ENCODE measurements around the gene MYO1D. TPM values are rescaled to one million over a fixed set of nuclear protein-coding genes. Genes with fewer than 3 reads are reported as not detected.

The MYO1D gene
- total RNA-seq, 1 donor from 2014 or later, result 27.7 TPM

GRCh38 chr17:32558997-32559650 is 317.8 kb downstream of the MYO1D start:
- TF ChIP-seq, protein P1, sequence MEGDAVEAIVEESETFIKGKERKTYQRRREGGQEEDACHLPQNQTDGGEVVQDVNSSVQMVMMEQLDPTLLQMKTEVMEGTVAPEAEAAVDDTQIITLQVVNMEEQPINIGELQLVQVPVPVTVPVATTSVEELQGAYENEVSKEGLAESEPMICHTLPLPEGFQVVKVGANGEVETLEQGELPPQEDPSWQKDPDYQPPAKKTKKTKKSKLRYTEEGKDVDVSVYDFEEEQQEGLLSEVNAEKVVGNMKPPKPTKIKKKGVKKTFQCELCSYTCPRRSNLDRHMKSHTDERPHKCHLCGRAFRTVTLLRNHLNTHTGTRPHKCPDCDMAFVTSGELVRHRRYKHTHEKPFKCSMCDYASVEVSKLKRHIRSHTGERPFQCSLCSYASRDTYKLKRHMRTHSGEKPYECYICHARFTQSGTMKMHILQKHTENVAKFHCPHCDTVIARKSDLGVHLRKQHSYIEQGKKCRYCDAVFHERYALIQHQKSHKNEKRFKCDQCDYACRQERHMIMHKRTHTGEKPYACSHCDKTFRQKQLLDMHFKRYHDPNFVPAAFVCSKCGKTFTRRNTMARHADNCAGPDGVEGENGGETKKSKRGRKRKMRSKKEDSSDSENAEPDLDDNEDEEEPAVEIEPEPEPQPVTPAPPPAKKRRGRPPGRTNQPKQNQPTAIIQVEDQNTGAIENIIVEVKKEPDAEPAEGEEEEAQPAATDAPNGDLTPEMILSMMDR (IDR thresholded peaks at IDR 0.05), result no peak
- POLR2A ChIA-PET, result interaction anchor here (1.2 to 1.6 kb wide), 3 partner anchors 36 to 73 kb away, joined by 3 to 16 read pairs (median 5); no protein-coding TSS in a partner anchor
- ATAC-seq (ENCODE audit: low read depth) (peak; percentile 64), DNase-seq (no peak)
- Mint-ChIP-seq H3K36me3 (ENCODE audit: low read depth) (no peaks in the 10 kb centered on the region), H3K27ac (peak overlapping the region; percentile 86), H3K4me3 (peak overlapping the region; percentile 48), H3K27me3 (no peaks in the 10 kb centered on the region), H3K9me3 (no peaks in the 10 kb centered on the region), H3K4me1 (peaks cover 38% of the 10 kb centered on the region)
- intact Hi-C loops (cut with micrococcal nuclease), result loop anchor here (1.0 to 5.0 kb wide), 4 partner anchors 35 to 72 kb away; partner anchors contain the start of gene CDK5R1
- CTCF ChIA-PET, result interaction anchor here (1.0 to 1.5 kb wide), 3 partner anchors 35 to 97 kb away, joined by 3 to 8 read pairs (median 4); no protein-coding TSS in a partner anchor

GRCh38 chr17:32558326-32558955 is 318.5 kb downstream of the MYO1D start:
- no peaks in the 10 kb centered on the region for H3K27me3 Mint-ChIP-seq
- no peak for DNase-seq
- peak overlapping the region; percentile 48 for H3K4me3 Mint-ChIP-seq
- TF ChIP-seq, protein P1 (IDR thresholded peaks at IDR 0.05), result no peak
- no peaks in the 10 kb centered on the region for H3K9me3 Mint-ChIP-seq
- intact Hi-C loops (cut with micrococcal nuclease), result loop anchor here (1.0 to 5.0 kb wide), 4 partner anchors 34 to 72 kb away; partner anchors contain the start of gene CDK5R1
- peaks cover 42% of the 10 kb centered on the region for H3K4me1 Mint-ChIP-seq
- peak overlapping the region; percentile 86 for H3K27ac Mint-ChIP-seq
- POLR2A ChIA-PET, result interaction anchor here (1.2 to 1.6 kb wide), 3 partner anchors 35 to 72 kb away, joined by 3 to 16 read pairs (median 5); no protein-coding TSS in a partner anchor
- no peaks in the 10 kb centered on the region for H3K36me3 Mint-ChIP-seq (ENCODE audit: low read depth)
- CTCF ChIA-PET, result interaction anchor here (1.0 to 1.5 kb wide), 3 partner anchors 35 to 97 kb away, joined by 3 to 8 read pairs (median 4); no protein-coding TSS in a partner anchor
- ATAC-seq (ENCODE audit: low read depth), result peak; percentile 53

DNA sequence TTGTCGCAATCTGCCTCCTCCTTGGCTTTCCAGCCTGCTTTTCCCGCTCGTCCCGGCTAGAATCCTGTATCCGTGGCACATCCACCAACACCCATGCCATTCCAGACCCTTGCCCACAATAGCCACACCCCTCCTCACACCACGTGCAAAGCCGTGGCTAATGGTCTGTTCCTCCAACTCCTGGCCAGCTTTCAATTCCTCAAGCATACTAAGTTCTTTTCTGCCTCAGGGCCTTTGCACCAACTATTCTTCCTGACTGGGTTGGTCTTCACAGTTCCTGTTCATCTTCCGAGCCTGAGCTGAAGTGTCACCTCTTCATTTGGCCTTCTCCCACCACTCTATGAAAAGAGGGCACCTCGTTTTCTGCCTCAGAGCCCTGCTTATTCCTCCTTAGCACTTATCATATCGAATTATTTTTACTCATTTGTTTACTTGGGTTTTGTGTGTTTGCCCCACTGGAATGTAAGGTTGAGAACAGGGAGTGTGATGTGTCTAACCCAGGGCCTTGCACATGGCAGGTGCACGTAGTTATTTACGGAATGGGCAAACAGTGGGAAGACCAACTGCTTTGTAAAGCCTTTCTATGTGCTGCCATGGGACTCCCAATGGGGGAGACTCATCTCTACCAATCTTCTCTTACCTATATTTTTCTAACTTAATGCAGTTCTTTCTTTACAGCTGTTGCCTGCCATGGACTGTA is 321.2 kb downstream of the MYO1D start:
- intact Hi-C loops (cut with micrococcal nuclease), result loop anchor here (2.0 to 5.0 kb wide), 3 partner anchors 15 to 53 kb away; no protein-coding TSS in a partner anchor
- CTCF ChIA-PET, result interaction anchor here (1.4 kb wide), 1 partner anchor 72 kb away, joined by 3 read pairs; no protein-coding TSS in a partner anchor

DNA sequence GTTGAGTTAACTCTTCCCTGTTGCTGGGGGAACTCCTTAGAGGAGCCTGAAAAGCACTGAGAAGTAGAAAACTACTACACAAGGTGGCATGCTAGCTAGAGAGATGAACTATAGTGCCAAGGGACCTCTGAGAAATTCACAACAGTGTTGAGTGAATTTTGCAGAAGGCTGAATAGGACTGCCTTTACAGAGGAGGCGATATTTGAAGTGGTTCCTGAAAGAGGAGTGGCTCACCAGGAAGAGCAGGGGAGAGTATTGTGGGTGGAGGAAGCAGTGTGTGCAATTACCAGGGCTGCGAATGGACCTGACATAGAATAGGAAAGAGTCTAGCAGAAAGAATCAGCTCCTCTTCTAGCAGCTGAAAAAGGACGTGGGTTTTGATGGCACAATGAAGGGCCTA is 323.8 kb downstream of the MYO1D start:
- intact Hi-C loops (cut with micrococcal nuclease), result no loop called here
- TF ChIP-seq, protein P1 (IDR thresholded peaks at IDR 0.05), result no peak
- Mint-ChIP-seq H3K27ac (no peak overlapping the region), H3K9me3 (no peaks in the 10 kb centered on the region), H3K36me3 (ENCODE audit: low read depth) (no peaks in the 10 kb centered on the region), H3K4me3 (no peak overlapping the region), H3K27me3 (no peaks in the 10 kb centered on the region), H3K4me1 (peaks cover 51% of the 10 kb centered on the region)
- DNase-seq (no peak), ATAC-seq (ENCODE audit: low read depth) (no peak)
- CTCF ChIA-PET, result no interaction called here
- POLR2A ChIA-PET, result no interaction called here

More for the DNA sequence above, 321.2 kb downstream of the MYO1D start:
- DNase-seq (no peak), ATAC-seq (ENCODE audit: low read depth) (no peak)
- Mint-ChIP-seq H3K27me3 (no peaks in the 10 kb centered on the region), H3K9me3 (no peaks in the 10 kb centered on the region), H3K36me3 (ENCODE audit: low read depth) (no peaks in the 10 kb centered on the region), H3K27ac (peak overlapping the region; percentile 76), H3K4me1 (peaks cover 61% of the 10 kb centered on the region), H3K4me3 (no peak overlapping the region)
- TF ChIP-seq, protein P1 (IDR thresholded peaks at IDR 0.05), result no peak
- POLR2A ChIA-PET, result interaction anchor here (0.5 to 2.5 kb wide), 5 partner anchors 32 to 331 kb away, joined by 3 to 12 read pairs (median 6); partner anchors contain the start of gene PSMD11

Measured in activated B cell treated with CpG ODN at 0.5 μM for 24 hours (primary cell).